Hepatocyte (in vitro differentiated cells): ENCODE results near the gene SORCS2. TPM values are rescaled to one million over a fixed set of nuclear protein-coding genes. Genes with fewer than 3 reads are reported as not detected.

Experiments used
- DNase-seq: peaks from one replicate; pipeline ENCODE4 v3.0.0-alpha.2; 2016; ENCODE audit warnings: low spot score
- H2AFZ ChIP-seq: fragments of 200-600 bp; sonication (generic); 2 replicates; pipeline ENCODE4 v1.6.0; 2016; ENCODE audit warnings: antibody characterized with exemption, mild to moderate bottlenecking
- H3K27ac ChIP-seq: fragments of 200-600 bp; sonication (generic); 2 replicates; pipeline ENCODE4 v1.5.1; 2016; ENCODE audit warnings: mild to moderate bottlenecking
- H3K27me3 ChIP-seq: fragments of 200-600 bp; sonication (generic); 2 replicates; pipeline ENCODE4 v1.6.1; 2016
- H3K36me3 ChIP-seq: fragments of 200-600 bp; sonication (generic); replicated peaks from 2 replicates; pipeline ENCODE4 v1.5.1; 2016; ENCODE audit warnings: low read depth; ENCODE audit not compliant: insufficient read depth
- H3K4me1 ChIP-seq: fragments of 200-600 bp; sonication (generic); 2 replicates; pipeline ENCODE4 v1.5.1; 2016; ENCODE audit warnings: mild to moderate bottlenecking, moderate library complexity; ENCODE audit not compliant: insufficient read depth
- H3K4me2 ChIP-seq: fragments of 200-600 bp; sonication (generic); 2 replicates; pipeline ENCODE4 v1.6.0; 2016
- H3K4me3 ChIP-seq: fragments of 200-600 bp; sonication (generic); 2 replicates; pipeline ENCODE4 v1.5.1; 2016; ENCODE audit warnings: mild to moderate bottlenecking
- H3K79me2 ChIP-seq: fragments of 200-600 bp; sonication (generic); 2 replicates; pipeline ENCODE4 v1.6.0; 2017; ENCODE audit warnings: mild to moderate bottlenecking
- H3K9me2 ChIP-seq: fragments of 200-600 bp; sonication (generic); replicated peaks from 2 replicates; pipeline ENCODE4 v1.6.0; 2017; ENCODE audit warnings: mild to moderate bottlenecking; ENCODE audit not compliant: insufficient read depth
- H3K9me3 ChIP-seq: fragments of 200-600 bp; sonication (generic); 2 replicates; pipeline ENCODE4 v1.5.1; 2016; ENCODE audit warnings: low read depth, mild to moderate bottlenecking
- H4K20me1 ChIP-seq: fragments of 200-600 bp; sonication (generic); 2 replicates; pipeline ENCODE4 v1.6.0; 2016; ENCODE audit warnings: mild to moderate bottlenecking; ENCODE audit not compliant: insufficient read depth, poor library complexity, severe bottlenecking
- EZH2 ChIP-seq: fragments of 200-600 bp; sonication (generic); IDR thresholded peaks from 2 replicates; pipeline ENCODE4 v1.6.1; 2016; ENCODE audit warnings: antibody characterized with exemption, mild to moderate bottlenecking, borderline replicate concordance
- EZH2phosphoT487 ChIP-seq: fragments of 200-600 bp; sonication (generic); IDR thresholded peaks from one replicate; pipeline ENCODE4 v1.6.1; 2018; ENCODE audit warnings: antibody characterized with exemption, mild to moderate bottlenecking, low read depth, moderate library complexity; ENCODE audit not compliant: unreplicated experiment, severe bottlenecking
- whole genome bisulfite sequencing: methylation state at CpG from one replicate; pipeline ENCODE4 v1.1.6; 2016; ENCODE audit warnings: low lambda C conversion rate; ENCODE audit errors: missing lambda C conversion rate; 5-methylcytosine and 5-hydroxymethylcytosine counted together
- polyA plus RNA-seq: library from polyadenylated mRNA; unstranded; fragments of >200 nt; fragmentation: Nextera tagmentation; extraction: Ambion mirVana; gene quantifications from 2 replicates; pipeline ENCODE4 v1.2.1, GENCODE V29; 2016
- total RNA-seq: library from RNA; depleted of rRNA; stranded (reverse); fragments of >200 nt; gene quantifications from 2 replicates; pipeline ENCODE4 v1.2.3, GENCODE V29; 2014
- TF ChIP-seq, protein P1 (sequence below): fragments of 200-600 bp; sonication (generic); IDR thresholded peaks from 2 replicates; pipeline ENCODE4 v1.5.1; 2016; ENCODE audit warnings: antibody characterized with exemption, mild to moderate bottlenecking; ENCODE audit not compliant: poor library complexity

The SORCS2 gene
- total and polyA plus RNA-seq, 2 experiments from 2014 or later = 1.6 to 4.8 TPM

DNA sequence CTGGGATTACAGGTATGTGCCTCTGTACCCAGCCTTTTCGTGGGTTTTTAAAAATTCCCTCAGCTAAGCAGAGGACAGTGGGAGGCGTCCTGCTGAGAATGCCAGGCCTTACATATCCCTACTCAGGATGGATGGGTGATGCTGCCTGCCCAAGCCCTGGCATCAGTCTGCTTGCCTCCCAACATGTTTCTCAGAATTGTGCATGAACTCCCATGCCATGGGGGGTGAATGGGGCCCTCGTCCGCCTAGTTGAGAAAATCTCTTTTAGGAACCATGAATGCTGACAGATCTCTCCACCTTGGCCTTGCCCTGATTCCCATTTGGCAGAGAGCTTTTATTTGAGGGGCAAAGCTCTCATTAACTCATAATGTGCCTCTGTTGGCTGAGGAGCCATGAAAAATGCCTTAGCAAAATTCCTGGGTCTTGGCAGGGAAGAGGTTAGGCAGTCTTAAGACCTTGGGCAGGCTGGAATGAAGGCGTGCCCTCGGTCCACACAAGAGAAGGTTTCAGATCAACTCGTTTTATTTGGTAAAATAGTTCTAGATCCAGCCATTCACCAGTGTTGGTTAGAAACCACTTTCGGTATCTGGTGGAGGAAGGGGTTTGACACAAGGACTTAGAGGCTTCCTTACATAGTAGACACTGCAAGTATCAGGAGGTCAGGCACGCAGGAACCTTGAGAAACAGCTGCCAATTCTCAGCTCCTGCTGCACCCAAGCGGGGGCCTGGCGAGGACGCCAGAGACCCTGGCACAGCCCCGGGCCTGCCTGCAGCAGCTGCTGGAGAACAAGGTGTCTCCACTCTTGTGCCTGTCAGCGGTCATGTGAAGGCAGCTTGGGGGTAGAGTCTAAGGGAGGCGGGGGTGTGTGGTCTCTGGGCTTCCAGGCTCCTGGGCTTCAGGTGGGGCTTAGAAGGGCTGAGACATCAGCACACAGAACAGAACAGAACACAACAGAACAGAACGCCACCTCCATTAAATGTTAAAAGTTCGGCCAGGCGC lies 435.2 kb downstream of the SORCS2 start:
- Histone ChIP-seq H2AFZ (no peak overlapping the region), H3K9me2 (no peaks in the 10 kb centered on the region), H3K4me3 (no peak overlapping the region), H4K20me1 (no peaks in the 10 kb centered on the region), H3K4me2 (no peak overlapping the region), H3K27ac (no peak overlapping the region), H3K4me1 (no peaks in the 10 kb centered on the region), H3K27me3 (peaks cover 3% of the 10 kb centered on the region), H3K79me2 (no peaks in the 10 kb centered on the region), H3K9me3 (no peaks in the 10 kb centered on the region), H3K36me3 (no peaks in the 10 kb centered on the region)
- 90% methylated on average over 18 of the region's 18 CpGs for WGBS
- no peak for DNase-seq
- TF ChIP-seq, protein P1, sequence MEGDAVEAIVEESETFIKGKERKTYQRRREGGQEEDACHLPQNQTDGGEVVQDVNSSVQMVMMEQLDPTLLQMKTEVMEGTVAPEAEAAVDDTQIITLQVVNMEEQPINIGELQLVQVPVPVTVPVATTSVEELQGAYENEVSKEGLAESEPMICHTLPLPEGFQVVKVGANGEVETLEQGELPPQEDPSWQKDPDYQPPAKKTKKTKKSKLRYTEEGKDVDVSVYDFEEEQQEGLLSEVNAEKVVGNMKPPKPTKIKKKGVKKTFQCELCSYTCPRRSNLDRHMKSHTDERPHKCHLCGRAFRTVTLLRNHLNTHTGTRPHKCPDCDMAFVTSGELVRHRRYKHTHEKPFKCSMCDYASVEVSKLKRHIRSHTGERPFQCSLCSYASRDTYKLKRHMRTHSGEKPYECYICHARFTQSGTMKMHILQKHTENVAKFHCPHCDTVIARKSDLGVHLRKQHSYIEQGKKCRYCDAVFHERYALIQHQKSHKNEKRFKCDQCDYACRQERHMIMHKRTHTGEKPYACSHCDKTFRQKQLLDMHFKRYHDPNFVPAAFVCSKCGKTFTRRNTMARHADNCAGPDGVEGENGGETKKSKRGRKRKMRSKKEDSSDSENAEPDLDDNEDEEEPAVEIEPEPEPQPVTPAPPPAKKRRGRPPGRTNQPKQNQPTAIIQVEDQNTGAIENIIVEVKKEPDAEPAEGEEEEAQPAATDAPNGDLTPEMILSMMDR = no peak
- TF ChIP-seq EZH2 = no peak
- no peak for TF ChIP-seq EZH2phosphoT487

DNA sequence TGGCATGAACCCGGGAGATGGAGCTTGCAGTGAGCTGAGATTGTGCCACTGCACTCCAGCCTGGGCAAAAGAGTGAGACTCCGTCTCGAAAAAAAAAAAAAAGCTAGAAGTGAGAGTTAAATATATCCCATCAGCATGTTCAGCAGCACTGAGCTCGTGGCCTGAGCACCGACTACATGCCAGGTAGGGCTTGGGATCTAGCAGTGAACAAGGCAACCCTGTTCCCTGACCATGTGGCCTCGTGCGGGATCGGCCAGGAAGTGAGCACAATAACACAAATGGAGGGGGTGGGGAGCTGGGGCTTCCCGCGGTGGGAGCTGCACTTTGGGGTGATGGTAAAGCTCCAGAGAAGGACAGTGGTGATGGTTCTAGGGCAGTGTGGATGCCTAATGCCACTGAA lies 436.1 kb downstream of the SORCS2 start:
- Histone ChIP-seq H3K4me2 (no peak overlapping the region), H3K27me3 (peaks cover 3% of the 10 kb centered on the region), H2AFZ (no peak overlapping the region), H3K9me3 (no peaks in the 10 kb centered on the region), H4K20me1 (no peaks in the 10 kb centered on the region), H3K4me1 (no peaks in the 10 kb centered on the region), H3K9me2 (no peaks in the 10 kb centered on the region), H3K4me3 (no peak overlapping the region), H3K27ac (no peak overlapping the region), H3K79me2 (no peaks in the 10 kb centered on the region), H3K36me3 (no peaks in the 10 kb centered on the region)
- TF ChIP-seq EZH2 (no peak), EZH2phosphoT487 (no peak)
- TF ChIP-seq, protein P1 = no peak
- 86% methylated on average over 10 of the region's 10 CpGs for WGBS
- no peak for DNase-seq

DNA sequence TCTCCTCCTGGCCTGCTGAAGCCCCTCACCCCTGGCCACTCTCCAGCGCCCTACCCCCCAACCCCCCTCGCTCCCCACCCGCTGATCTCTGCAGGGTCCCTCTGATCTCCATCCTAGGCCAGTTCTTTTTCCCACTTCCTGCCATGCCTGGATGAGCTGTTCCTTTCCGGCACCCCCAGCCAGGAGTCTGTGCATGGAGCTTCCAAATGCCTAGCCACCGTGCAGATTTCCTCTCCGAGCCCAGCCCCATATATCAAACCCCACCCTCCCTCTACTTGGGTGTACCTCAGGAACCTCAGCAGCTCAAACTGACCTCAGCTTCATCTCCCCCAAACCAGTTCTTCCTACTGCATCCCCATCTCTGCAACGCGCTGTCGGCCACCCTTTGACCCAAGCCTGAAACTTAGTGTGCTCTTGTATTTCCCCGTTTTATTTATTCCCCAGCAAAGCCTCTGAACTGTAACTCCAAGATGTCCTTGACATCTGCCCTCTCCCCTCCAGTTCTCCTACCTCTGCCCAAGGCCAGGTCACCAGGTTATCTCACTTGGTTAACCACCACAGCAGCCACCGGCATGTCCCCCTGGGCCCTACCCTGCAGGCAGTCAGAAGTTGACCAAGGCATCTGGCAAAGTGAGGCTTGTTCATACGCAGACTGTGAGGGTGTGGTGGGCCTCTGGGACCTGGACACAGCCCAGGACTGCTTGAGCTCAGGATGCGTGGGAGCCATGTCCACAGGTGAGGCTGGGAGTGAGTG lies 437.3 kb downstream of the SORCS2 start:
- Histone ChIP-seq H4K20me1 (no peaks in the 10 kb centered on the region), H3K4me2 (no peak overlapping the region), H3K27ac (no peak overlapping the region), H3K79me2 (no peaks in the 10 kb centered on the region), H3K4me3 (no peak overlapping the region), H3K9me3 (no peaks in the 10 kb centered on the region), H3K4me1 (no peaks in the 10 kb centered on the region), H3K36me3 (no peaks in the 10 kb centered on the region), H2AFZ (no peak overlapping the region), H3K9me2 (no peaks in the 10 kb centered on the region), H3K27me3 (peaks cover 3% of the 10 kb centered on the region)
- DNase-seq = no peak
- 93% methylated on average over 10 of the region's 13 CpGs for WGBS
- no peak for TF ChIP-seq EZH2phosphoT487
- TF ChIP-seq EZH2 = no peak
- TF ChIP-seq, protein P1 = no peak
